Left ventricle myocardium inferior (tissue), 1 donor: ENCODE measurements around the gene PRKCD. TPM values are rescaled to one million over a fixed set of nuclear protein-coding genes. Genes with fewer than 3 reads are reported as not detected.

ENCODE experiments used
- DNase-seq: peaks from one replicate; pipeline ENCODE4 v3.0.0-alpha.2; 2020
- H3K27ac ChIP-seq: fragments of 200-600 bp; replicated peaks from 2 replicates; pipeline ENCODE4 v1.8.0; 2021
- H3K27me3 ChIP-seq: fragments of 200-600 bp; 2 replicates; pipeline ENCODE4 v1.8.0; 2021; ENCODE audit warnings: low read depth
- H3K36me3 ChIP-seq: fragments of 200-600 bp; 2 replicates; pipeline ENCODE4 v1.8.0; 2021
- H3K4me1 ChIP-seq: fragments of 200-600 bp; 2 replicates; pipeline ENCODE4 v1.8.0; 2021
- H3K4me3 ChIP-seq: fragments of 200-600 bp; 2 replicates; pipeline ENCODE4 v1.8.0; 2021; ENCODE audit warnings: mild to moderate bottlenecking, moderate library complexity
- H3K9me3 ChIP-seq: fragments of 200-600 bp; replicated peaks from 2 replicates; pipeline ENCODE4 v1.8.0; 2021
- CTCF ChIP-seq: fragments of 200-600 bp; IDR thresholded peaks from 2 replicates; pipeline ENCODE4 v1.8.0; 2021; ENCODE audit warnings: antibody characterized with exemption, mild to moderate bottlenecking, borderline replicate concordance
- intact Hi-C: fragments of 100-400 bp; cut with micrococcal nuclease; formaldehyde crosslinking; loops from one replicate; pipeline ENCODE4 v1.11.0; 2022
- total RNA-seq: library from RNA; stranded (reverse); fragmentation: NEBNext Ultra II Directional; extraction: Animal tissue kit (Norgen Biotek cat#: 25700); gene quantifications from one replicate; pipeline ENCODE4 v1.2.1, GENCODE V29; 2021
- donor health status: DM: no; HTN: yes; CAD: no; lungs with severe emphysema.

PRKCD gene
- total RNA-seq, 1 donor from 2014 or later = 13.6 TPM

- no peak overlapping the region for H3K4me3 ChIP-seq
- no peak for TF ChIP-seq CTCF
- peak overlapping the region; percentile 91 for H3K27ac ChIP-seq
- peaks cover 47% of the 10 kb centered on the region for H3K4me1 ChIP-seq
- intact Hi-C loops = no loop called here
- DNase-seq = no peak
- H3K36me3 ChIP-seq = no peaks in the 10 kb centered on the region
- H3K9me3 ChIP-seq = no peaks in the 10 kb centered on the region
- H3K27me3 ChIP-seq = no peaks in the 10 kb centered on the region
Measured at GRCh38 chr3:53132347-53132746, 28.7 kb upstream of the PRKCD start.

- DNase-seq = peak; percentile 69
- peak; percentile 81 for TF ChIP-seq CTCF
- H3K27ac ChIP-seq = no peak overlapping the region
- peaks cover 32% of the 10 kb centered on the region for H3K4me1 ChIP-seq
- no peaks in the 10 kb centered on the region for H3K9me3 ChIP-seq
- intact Hi-C loops = no loop called here
- H3K4me3 ChIP-seq = no peak overlapping the region
- H3K36me3 ChIP-seq = no peaks in the 10 kb centered on the region
- no peaks in the 10 kb centered on the region for H3K27me3 ChIP-seq
Measured at GRCh38 chr3:53134631-53135232, 26.3 kb upstream of the PRKCD start.

GRCh38 chr3:53137221-53137620 lies 23.8 kb upstream of the PRKCD start:
- Histone ChIP-seq H3K36me3 (no peaks in the 10 kb centered on the region), H3K4me1 (peaks cover 23% of the 10 kb centered on the region), H3K27ac (no peak overlapping the region), H3K4me3 (no peak overlapping the region), H3K9me3 (no peaks in the 10 kb centered on the region), H3K27me3 (no peaks in the 10 kb centered on the region)
- intact Hi-C loops = no loop called here
- no peak for DNase-seq
- TF ChIP-seq CTCF = no peak

- Histone ChIP-seq H3K9me3 (no peaks in the 10 kb centered on the region), H3K27ac (no peak overlapping the region), H3K4me1 (peaks cover 21% of the 10 kb centered on the region), H3K27me3 (no peaks in the 10 kb centered on the region), H3K4me3 (no peak overlapping the region), H3K36me3 (no peaks in the 10 kb centered on the region)
- TF ChIP-seq CTCF = no peak
- no peak for DNase-seq
- intact Hi-C loops = no loop called here
Measured at GRCh38 chr3:53137835-53138446, 23.1 kb upstream of the PRKCD start.

- intact Hi-C loops = no loop called here
- DNase-seq = no peak
- H3K27ac ChIP-seq = no peak overlapping the region
Measured at GRCh38 chr3:53139906-53140846, 20.8 kb upstream of the PRKCD start.

More at GRCh38 chr3:53139906-53140846, 20.8 kb upstream of the PRKCD start:
- peaks cover 15% of the 10 kb centered on the region for H3K4me1 ChIP-seq
- no peak for TF ChIP-seq CTCF
- H3K4me3 ChIP-seq = no peak overlapping the region
- no peaks in the 10 kb centered on the region for H3K36me3 ChIP-seq
- no peaks in the 10 kb centered on the region for H3K27me3 ChIP-seq
- no peaks in the 10 kb centered on the region for H3K9me3 ChIP-seq
